HG03103 (cell line): Measurements from ENCODE around the gene ADRA2C.
"Not testable (repeated sequence)": the region's sequence is repeated elsewhere in the genome, so short reads cannot be mapped to it uniquely, and the experiment has no call there.

ENCODE experiments used
- ATAC-seq: cut with Tn5 transposase; IDR thresholded peaks from one replicate; pipeline ENCODE4 v1.9.1; 2021; ENCODE audit warnings: low read depth; ENCODE audit not compliant: unreplicated experiment

ADRA2C gene

GRCh38 chr4:3810111-3810680 is 44.0 kb downstream of the ADRA2C start:
- no peak for ATAC-seq

DNA sequence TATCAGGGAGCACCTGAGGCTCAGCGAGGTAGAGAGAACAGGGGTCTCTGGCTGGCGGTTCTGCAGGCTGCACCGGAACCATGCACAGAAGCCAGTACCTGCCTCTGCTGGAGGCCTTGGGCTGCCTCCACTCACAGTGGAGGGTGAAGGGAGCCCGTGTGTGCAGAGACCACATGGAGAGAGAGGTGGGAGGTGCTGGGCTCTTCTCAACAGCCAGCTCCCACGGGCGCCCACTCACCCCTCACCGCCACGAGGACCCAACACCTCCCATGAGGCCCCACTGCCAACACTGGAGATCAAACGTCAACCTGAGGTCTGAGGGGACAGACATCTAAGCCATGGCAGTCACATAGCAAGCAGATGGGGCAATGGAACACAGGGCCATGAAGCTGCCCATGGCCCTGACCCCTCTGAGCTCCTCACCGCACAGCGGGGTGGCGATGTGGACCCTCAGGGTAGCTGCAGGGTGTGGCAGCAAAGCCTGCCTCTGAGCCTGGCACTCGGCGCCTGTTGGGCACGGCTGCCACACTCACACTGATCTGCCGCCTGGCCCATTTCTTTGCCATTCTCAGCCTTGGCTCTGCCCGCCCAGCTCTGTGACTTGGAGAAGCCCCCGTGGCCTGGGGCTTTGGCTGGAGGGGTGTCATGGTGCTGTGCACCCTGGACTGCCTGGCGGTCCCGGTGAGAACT is 44.8 kb downstream of the ADRA2C start:
- ATAC-seq, result no peak

DNA sequence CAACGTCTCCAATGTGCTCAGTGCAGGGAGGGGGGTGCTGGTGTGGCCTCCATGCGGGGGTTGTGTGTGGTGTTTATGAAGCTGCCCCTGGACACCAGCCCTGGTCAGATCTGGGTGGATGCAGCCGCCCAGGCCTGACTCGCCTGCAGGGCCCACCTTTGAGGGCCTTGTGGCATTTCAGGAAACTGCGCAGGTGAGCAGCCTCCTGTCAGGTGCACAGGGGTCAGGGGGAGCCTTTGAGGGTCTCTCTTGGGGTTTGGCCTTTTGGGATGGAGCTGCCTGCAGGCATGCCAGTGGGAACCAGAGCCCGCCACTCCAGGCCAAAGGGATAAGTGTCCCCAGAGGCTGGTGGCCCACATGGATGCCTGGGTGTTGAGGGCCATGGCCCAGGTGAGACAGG is 45.4 kb downstream of the ADRA2C start:
- ATAC-seq, result no peak

DNA sequence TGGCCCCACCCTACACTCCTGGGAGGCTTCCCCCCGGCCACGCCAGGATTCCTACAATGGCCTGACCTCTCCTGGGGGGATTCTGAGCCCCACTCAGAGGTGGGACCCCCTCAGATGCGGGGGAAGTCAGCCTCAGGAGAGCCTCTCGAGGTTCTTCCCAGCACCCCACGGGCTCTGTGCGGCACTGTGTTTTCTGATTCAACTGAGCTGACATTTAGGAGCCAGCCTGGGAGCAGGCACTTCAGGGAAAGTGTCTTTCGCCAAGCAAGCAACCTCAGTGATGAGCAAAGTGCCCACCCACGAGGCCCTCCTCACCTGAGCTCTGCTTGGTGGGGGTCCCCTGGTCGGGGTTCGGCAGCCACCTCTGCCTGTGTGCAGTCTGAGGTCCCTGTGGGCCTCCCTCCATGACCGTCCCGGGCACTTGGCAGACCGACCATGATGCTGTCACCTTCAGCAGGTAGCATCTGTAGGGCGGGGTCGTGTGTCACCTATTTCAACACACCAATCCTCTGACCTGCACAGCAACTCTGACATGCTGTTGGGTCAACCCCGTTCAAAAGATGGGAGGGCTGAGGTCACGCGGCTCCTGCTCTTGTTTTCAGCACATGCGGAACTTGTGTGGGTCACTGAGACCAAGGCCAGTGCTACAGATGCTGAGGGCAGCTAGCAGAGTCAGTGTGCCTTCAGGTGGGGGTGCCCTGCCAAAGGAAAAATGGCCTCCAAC is 46.2 kb downstream of the ADRA2C start:
- ATAC-seq, result no peak

GRCh38 chr4:3813151-3814052 is 47.2 kb downstream of the ADRA2C start:
- no peak for ATAC-seq

DNA sequence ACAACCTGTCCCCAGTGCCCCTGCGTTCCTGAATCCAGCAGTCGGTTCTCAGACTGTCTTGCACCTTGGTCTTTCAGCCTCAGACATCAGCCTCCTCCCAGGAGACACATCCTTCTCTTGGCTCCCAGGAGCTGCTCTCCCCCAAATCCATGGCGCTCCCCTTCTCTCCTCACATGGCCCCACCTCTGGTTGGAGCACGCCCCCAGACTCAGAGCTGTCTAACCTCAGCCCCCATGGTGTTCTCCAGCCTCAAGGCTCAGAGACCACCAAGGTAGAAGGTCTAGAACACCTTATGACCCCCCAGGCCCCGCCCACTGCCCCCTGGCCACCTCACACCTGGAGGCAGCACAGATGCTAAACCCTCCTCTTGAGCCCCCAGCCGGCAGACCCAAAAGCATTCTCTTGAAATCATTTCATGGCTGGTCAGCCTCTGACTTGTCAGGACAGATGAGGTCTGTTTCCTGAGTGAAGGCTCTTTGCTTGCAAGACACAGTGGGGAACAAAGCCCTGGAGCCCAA is 47.9 kb downstream of the ADRA2C start:
- no peak for ATAC-seq

DNA sequence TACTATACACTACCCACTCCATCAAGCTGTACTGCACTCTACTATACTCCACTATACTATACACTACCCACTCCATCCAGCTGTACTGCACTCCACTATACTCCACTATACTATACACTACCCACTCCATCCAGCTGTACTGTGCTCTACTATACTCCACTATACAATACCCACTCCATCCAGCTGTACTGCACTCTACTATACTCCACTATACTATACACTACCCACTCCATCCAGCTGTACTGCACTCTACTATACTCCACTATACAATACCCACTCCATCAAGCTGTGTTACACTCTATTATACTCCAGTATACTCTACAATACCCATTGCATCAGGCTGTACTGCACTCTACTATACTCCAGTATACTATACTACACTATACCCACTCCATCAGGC is 48.7 kb downstream of the ADRA2C start:
- not testable (repeated sequence) for ATAC-seq

DNA sequence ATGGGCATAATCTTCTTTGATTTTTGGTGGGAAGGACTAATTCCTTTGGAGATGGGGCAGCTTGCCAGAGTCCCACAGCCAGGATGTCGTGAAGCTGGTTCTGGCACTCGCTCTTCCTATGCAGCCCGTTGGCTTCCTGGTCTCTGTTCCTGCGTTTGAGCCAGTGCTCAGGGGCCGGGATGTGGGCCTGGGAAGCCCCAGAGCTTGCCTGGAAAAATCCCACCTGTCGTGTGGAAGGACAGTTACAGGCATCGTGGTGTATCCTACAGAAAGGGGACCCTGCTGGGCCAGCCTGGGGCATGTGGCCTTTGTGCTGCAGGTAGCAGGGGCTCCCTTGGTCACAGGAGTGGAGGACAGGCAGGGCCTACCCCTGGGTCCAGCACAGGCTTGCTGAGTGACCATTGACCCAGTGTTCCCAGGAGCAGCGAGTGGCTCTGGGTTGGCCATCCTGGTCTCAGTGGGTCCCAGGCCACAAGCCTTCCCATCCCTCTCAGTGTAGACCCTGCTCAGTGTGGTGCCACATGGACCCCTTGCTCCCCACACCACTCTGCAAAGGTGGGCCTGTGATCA is 50.2 kb downstream of the ADRA2C start:
- no peak for ATAC-seq

DNA sequence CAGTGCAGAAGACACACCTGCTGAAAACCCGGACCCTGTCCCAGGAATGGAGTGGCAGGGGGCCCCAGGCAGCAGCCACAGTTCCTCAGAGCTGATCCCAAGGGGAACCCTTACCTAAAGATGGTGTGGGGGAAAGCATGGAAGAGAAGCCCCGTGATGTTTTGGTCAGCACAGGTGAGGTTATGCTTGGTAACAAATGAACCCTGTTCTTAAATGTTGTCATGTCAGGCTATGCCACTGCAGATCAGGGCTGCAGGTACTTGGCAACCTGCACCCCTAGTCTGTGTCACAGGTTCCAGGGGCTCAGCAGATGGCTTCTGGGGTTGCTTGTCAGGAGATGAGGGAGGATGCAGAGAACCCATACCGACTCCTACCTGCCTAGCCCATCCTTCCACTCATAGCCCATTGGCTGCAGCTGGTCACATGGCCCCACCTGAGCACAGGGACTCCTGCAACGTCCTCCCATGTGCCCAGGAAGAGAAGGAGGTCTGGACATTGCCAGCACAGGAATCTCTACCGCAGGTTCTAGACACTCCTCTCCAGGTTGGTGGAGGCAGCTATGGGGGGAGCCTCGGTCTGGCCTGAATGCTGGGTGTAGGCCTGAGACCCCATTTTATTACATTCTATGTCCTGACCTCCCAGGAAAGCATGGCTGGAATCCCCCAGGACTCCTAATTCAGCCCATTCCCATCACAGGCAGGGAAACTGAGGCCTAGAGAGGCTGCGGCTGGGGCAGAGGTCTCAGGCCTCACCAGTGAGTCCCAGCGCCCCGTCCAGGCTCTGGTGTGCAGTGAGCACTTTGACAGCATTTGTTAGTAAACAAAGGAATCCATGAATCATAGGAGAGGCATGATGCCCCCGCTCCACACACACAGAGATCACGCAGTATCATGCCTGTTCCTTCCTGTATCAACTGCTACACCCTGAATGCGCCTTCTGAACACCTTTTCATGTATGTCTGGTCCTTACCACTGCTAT is 51.1 kb downstream of the ADRA2C start:
- no peak for ATAC-seq
